ENCODE data around the gene INHBB.

INHBB gene

GRCh38 chr2:120360307-120360855 lies 14.4 kb downstream of the INHBB start:
- DNase-seq = no peak

- no peak for DNase-seq
Observed at GRCh38 chr2:120362926-120363325, 17.0 kb downstream of the INHBB start.

DNA sequence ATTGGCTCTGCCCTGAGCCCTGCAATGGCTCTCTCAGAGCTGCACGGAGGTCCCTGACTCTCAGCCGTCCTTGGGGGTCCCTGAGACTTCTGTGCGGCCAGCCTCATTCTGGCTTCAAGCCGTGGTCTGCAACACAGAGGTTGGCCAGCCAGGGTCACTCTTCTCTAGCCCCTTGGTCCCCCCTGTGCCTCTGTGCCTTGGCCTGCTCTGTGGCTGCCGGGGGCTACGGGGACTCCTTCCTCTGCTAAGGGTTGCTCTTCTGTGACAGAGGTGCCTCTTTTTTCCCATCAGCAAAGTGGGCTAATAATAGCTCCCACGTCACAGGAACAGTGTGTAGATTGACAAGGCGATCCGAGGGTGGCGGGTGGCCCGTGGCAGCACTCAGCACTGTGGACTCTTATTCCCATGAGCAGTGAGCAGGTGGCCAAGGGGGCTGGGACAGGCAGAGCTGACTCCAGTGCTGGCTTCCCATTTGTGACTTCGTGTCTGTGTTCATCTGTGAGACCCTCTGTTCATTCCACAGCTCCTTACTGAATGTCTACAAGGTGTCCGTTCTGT lies 19.4 kb downstream of the INHBB start:
- DNase-seq = no peak

- no peak for DNase-seq
Observed at GRCh38 chr2:120366698-120367097, 20.8 kb downstream of the INHBB start.

DNA sequence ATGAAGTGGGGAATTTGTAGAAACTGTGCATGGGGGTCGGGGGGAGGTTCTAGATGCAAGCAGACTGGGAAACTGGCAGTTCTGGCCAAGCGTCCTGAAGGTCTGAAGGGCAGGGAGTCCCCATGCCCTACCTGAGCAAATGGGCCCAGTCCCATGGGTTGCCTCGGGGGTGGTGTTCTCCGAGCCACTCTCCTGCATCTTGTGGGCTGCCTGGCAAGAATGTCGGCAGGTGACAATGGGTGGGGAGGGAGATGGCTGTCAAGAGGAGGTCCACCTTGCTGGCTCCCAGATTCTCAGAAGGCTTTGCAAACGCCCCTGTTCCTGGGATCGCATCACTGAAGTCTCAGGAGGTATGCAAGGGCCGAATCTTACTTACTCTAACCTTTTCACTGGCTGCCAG lies 21.3 kb downstream of the INHBB start:
- DNase-seq = no peak

- no peak for DNase-seq
Observed at GRCh38 chr2:120367649-120368048, 21.7 kb downstream of the INHBB start.

DNA sequence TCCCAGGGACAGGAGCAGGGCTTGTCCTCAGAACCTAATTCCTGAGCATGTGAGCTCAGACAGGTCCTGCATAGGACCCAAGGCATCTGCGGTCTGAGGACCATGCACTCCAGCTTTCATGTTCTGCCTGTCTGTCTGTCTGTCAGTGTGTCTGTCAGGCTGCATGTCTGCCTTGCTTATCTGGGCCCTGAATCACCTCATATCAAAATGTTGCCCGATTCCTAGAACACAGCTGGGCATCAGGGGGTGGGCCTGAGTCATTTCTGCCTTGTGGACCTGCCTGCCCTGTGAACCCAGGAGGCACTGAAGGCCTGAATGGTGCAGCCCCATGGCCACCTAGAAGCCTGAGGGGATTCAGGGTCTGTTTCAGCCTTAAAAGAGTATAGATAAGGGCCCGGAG lies 22.1 kb downstream of the INHBB start:
- DNase-seq = no peak

GRCh38 chr2:120369250-120369649 lies 23.3 kb downstream of the INHBB start:
- DNase-seq = no peak

- DNase-seq = no peak
Observed at GRCh38 chr2:120371969-120372625, 26.2 kb downstream of the INHBB start.

GRCh38 chr2:120372816-120373215 lies 26.9 kb downstream of the INHBB start:
- no peak for DNase-seq

DNA sequence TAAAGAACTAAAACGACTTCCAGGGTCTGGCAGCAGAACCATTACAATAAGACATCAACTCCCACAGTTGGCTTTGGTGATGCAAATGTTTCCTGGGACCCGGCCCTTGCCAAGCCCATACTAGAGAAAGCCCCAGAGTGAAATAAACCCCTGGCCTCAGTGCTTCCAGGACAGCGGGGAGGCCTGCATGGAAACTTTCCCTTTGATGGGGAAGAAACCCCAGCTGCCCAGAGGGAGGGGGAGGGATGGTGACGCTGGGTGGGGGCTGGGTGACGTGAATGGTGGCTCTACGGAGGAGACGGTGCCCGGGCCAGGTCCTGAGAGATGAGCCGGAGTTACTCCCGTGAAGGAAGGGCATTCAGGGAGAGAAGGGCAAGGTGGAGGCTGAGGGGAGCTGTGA lies 27.5 kb downstream of the INHBB start:
- no peak for DNase-seq

- DNase-seq = no peak
Observed at GRCh38 chr2:120374821-120375220, 28.9 kb downstream of the INHBB start.

GRCh38 chr2:120375251-120376020 lies 29.5 kb downstream of the INHBB start:
- no peak for DNase-seq

- DNase-seq = no peak
Observed at GRCh38 chr2:120376101-120376500, 30.2 kb downstream of the INHBB start.

DNA sequence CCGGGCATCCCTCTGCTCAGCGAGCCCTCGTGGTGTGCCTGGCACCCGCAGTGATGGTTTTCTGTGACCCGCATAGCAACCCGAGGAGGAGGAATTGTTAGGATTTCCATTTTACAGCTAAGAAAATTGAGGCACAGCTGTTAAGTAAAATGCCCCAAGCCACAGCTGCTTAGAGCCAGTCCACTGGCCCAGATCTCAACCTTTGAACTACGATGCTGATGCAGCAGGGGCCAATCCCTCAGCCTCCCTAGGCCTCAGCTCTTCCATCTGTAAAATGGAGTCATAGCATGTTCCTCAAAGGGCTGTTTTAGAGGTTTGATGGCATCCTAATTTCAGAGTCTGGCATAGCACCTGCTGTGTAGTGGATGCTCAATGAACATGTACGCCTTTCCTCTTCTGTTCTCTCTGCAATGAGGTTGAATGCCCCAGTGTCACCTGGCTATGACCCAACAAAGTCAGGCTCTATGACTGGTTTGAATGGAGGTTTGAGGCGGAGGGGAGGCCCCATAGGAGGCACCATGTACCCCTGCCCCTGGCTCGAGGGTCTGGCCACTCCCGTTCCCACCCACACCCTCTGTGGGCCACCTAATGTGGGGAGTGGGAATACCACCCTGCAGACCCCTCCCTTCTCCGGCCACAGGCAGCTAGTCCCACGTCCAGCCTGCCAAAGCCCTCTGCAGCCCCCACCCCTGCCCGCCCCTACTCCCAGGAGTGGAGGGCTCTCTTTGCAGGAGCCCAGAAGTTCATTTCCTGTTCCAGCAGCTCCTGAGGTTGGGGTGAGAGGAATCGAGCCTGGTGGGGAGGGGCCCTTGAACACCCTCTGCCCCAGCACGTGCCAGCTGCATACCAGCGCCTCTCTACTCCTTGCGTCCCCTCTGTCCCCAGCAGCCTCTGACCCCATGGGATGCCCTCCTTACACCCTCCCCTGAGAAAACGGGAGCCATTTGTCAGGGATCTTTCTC lies 31.0 kb downstream of the INHBB start:
- no peak for DNase-seq

GRCh38 chr2:120378605-120379004 lies 32.7 kb downstream of the INHBB start:
- DNase-seq = no peak

GRCh38 chr2:120379916-120380893 lies 34.3 kb downstream of the INHBB start:
- DNase-seq = no peak

GRCh38 chr2:120381192-120381591 lies 35.3 kb downstream of the INHBB start:
- no peak for DNase-seq

DNA sequence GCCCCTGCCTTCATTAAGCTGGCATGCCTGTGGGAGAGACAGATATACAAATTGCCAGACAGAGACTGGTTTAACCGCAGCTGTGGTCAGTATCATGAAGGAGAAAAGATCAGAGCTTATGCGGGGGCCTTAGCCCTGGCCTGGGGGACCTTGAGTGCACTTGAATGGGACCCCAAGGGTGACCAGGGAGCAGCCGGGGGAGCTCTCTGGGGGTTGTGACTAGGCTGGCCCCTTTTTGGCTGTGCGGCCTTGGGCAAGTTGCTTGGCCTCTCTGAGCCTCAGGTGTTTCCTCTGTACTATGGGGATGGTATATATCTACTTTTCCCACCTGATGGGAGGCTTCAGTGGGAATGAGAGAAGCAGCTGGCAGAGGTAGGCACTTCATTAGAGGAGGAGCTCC lies 35.7 kb downstream of the INHBB start:
- no peak for DNase-seq

DNA sequence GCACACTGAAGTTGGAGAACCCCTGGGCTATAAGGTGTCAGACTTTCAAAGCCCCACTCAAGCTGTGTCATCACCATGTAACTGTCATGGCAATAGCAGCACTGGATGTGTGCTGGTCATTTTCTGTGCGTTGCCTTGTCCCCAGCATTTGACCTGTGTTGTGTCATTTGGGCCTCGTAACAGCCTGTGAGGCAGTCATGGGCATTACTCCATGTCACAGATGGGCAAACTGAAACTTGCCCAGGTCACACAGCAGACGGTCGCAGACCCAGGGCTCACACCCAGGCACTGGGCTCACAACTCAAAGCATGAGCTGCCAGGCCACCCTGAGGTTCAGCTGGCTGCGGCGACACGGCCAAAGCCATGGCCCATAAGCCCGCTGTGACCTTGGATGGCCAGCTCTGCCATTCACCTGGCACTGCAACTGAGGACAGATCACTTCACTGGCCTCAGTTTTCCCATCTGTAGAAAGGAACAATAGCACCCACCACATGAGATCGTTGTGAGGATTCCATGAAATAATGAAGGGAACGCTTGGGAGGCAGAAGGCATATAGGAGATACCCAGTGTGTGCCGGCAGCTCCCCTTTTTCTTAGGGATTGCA lies 36.7 kb downstream of the INHBB start:
- DNase-seq = no peak

GRCh38 chr2:120383191-120383590 lies 37.3 kb downstream of the INHBB start:
- DNase-seq = no peak
